PC-9 (cell line): ENCODE data around the gene ZNF488. TPM values are rescaled to one million over a fixed set of nuclear protein-coding genes. Genes with fewer than 3 reads are reported as not detected.

Source experiments
- BruUV-seq: library from RNA; stranded (reverse); fragments of 400-500 nt; replicated peaks from 2 replicates; lab custom pipeline; 2021; lab: Mats Ljungman, UMichigan
- CTCF ChIA-PET: fragments of 300-600 bp; sonication (Branson Sonifier 250); formaldehyde crosslinking; loops from one replicate; lab custom pipeline; 2022; ENCODE audit warnings: antibody characterized with exemption; lab: Charles Lee
- POLR2A ChIA-PET: fragments of 300-600 bp; sonication (Branson Sonifier 250); formaldehyde crosslinking; loops from one replicate; lab custom pipeline; 2022; ENCODE audit warnings: antibody characterized with exemption; ENCODE audit not compliant: unreplicated experiment; lab: Charles Lee
- DNase-seq, 2 experiments: peaks; one replicate each; pipeline versions ENCODE4 v3.0.0 to v3.0.0-alpha.2; 2015 to 2022; ENCODE audit warnings: mixed read lengths in 1 of 2
- H2AFZ ChIP-seq: fragments of 200-600 bp; sonication (generic); 2 replicates; pipeline ENCODE4 v1.8.1; 2017; ENCODE audit warnings: antibody characterized with exemption
- H3F3A ChIP-seq: fragments of 200-600 bp; sonication (generic); 2 replicates; pipeline ENCODE4 v1.8.1; 2017; ENCODE audit warnings: antibody characterized with exemption, mild to moderate bottlenecking, low read depth; ENCODE audit not compliant: insufficient read depth
- H3K27ac ChIP-seq: fragments of 200-600 bp; sonication (generic); 2 replicates; pipeline ENCODE4 v1.6.1; 2016; ENCODE audit warnings: mixed run types
- H3K27me3 ChIP-seq: fragments of 200-600 bp; sonication (generic); 2 replicates; pipeline ENCODE4 v1.6.1; 2016; ENCODE audit warnings: low read depth, mixed run types; ENCODE audit not compliant: insufficient read depth
- H3K36me3 ChIP-seq: fragments of 200-600 bp; sonication (generic); 2 replicates; pipeline ENCODE4 v1.6.1; 2016; ENCODE audit warnings: low read depth, mixed run types
- H3K4me1 ChIP-seq: fragments of 200-600 bp; sonication (generic); replicated peaks from 2 replicates; pipeline ENCODE4 v1.6.1; 2016; ENCODE audit warnings: mixed run types; ENCODE audit not compliant: insufficient read depth
- H3K4me2 ChIP-seq: fragments of 200-600 bp; sonication (generic); 2 replicates; pipeline ENCODE4 v1.6.1; 2017; ENCODE audit warnings: mixed run types
- H3K4me3 ChIP-seq: fragments of 200-600 bp; sonication (generic); 2 replicates; pipeline ENCODE4 v1.6.1; 2016; ENCODE audit warnings: mixed run types
- H3K79me2 ChIP-seq: fragments of 200-600 bp; sonication (generic); 2 replicates; pipeline ENCODE4 v1.6.1; 2017; ENCODE audit warnings: low read depth, mixed run types
- H3K9me2 ChIP-seq: fragments of 200-600 bp; sonication (generic); 2 replicates; pipeline ENCODE4 v1.8.1; 2017; ENCODE audit warnings: mild to moderate bottlenecking; ENCODE audit not compliant: insufficient read depth
- H3K9me3 ChIP-seq: fragments of 200-600 bp; sonication (generic); 2 replicates; pipeline ENCODE4 v1.8.1; 2016; ENCODE audit warnings: low read depth; ENCODE audit not compliant: insufficient read depth
- H4K20me1 ChIP-seq: fragments of 200-600 bp; sonication (generic); 2 replicates; pipeline ENCODE4 v1.8.1; 2017; ENCODE audit not compliant: insufficient read depth
- CTCF ChIP-seq: fragments of 200-600 bp; sonication (generic); conservative IDR thresholded peaks from 2 replicates; pipeline ENCODE4 v1.6.1; 2017; ENCODE audit warnings: mixed run types, antibody characterized with exemption, mild to moderate bottlenecking, moderate library complexity
- EZH2 ChIP-seq: fragments of 200-600 bp; sonication (generic); IDR thresholded peaks from 2 replicates; pipeline ENCODE4 v1.8.0; 2017; ENCODE audit warnings: antibody characterized with exemption, low read depth
- intact Hi-C: fragments of 100-400 bp; cut with micrococcal nuclease; formaldehyde crosslinking; loops from one replicate; pipeline ENCODE4 v1.10.0; 2022; ENCODE audit not compliant: unreplicated experiment
- total RNA-seq: library from RNA; stranded (reverse); gene quantifications from 2 replicates; pipeline ENCODE4 v1.2.3, GENCODE V29; 2021

Gene ZNF488
- total RNA-seq, 1 experiment from 2014 or later = 18.1 TPM

- intact Hi-C loops = no loop called here
Measured at GRCh38 chr10:47370878-47371277, 13.2 kb downstream of the ZNF488 start.

GRCh38 chr10:47370015-47370767 is 13.9 kb downstream of the ZNF488 start:
- Histone ChIP-seq H3K4me2 (no peak overlapping the region), H3K27me3 (no peaks in the 10 kb centered on the region), H3F3A (no peaks in the 10 kb centered on the region), H4K20me1 (no peaks in the 10 kb centered on the region), H2AFZ (no peak overlapping the region), H3K9me2 (no peaks in the 10 kb centered on the region), H3K4me1 (no peaks in the 10 kb centered on the region), H3K79me2 (no peaks in the 10 kb centered on the region), H3K36me3 (no peaks in the 10 kb centered on the region), H3K4me3 (no peak overlapping the region), H3K27ac (no peak overlapping the region), H3K9me3 (no peaks in the 10 kb centered on the region)
- POLR2A ChIA-PET = no interaction called here
- CTCF ChIA-PET = no interaction called here
- no peak for TF ChIP-seq EZH2
- TF ChIP-seq CTCF = no peak
- intact Hi-C loops = no loop called here
- no peak for DNase-seq
- no TSS peak for BruUV-seq

More at GRCh38 chr10:47370878-47371277, 13.2 kb downstream of the ZNF488 start:
- ChIA-PET POLR2A (no interaction called here), CTCF (no interaction called here)
- Histone ChIP-seq H3K9me3 (no peaks in the 10 kb centered on the region), H3K79me2 (no peaks in the 10 kb centered on the region), H2AFZ (no peak overlapping the region), H3K4me3 (no peak overlapping the region), H3K27ac (no peak overlapping the region), H4K20me1 (no peaks in the 10 kb centered on the region), H3K4me2 (no peak overlapping the region), H3K9me2 (no peaks in the 10 kb centered on the region), H3K4me1 (no peaks in the 10 kb centered on the region), H3F3A (no peaks in the 10 kb centered on the region), H3K27me3 (no peaks in the 10 kb centered on the region), H3K36me3 (no peaks in the 10 kb centered on the region)
- no peak for DNase-seq
- no peak for TF ChIP-seq EZH2
- TF ChIP-seq CTCF = no peak
- BruUV-seq = no TSS peak

GRCh38 chr10:47369251-47369894 is 14.7 kb downstream of the ZNF488 start:
- ChIA-PET POLR2A (no interaction called here), CTCF (no interaction called here)
- TF ChIP-seq EZH2 (no peak), CTCF (no peak)
- H3K79me2 ChIP-seq = no peaks in the 10 kb centered on the region
- BruUV-seq = no TSS peak
- H3K4me3 ChIP-seq = no peak overlapping the region
- H3K9me3 ChIP-seq = no peaks in the 10 kb centered on the region
- no peaks in the 10 kb centered on the region for H3K9me2 ChIP-seq
- no peaks in the 10 kb centered on the region for H4K20me1 ChIP-seq
- H3K27ac ChIP-seq = no peak overlapping the region
- H3K27me3 ChIP-seq = no peaks in the 10 kb centered on the region
- H2AFZ ChIP-seq = no peak overlapping the region
- H3K36me3 ChIP-seq = no peaks in the 10 kb centered on the region
- no peak for DNase-seq
- no peak overlapping the region for H3K4me2 ChIP-seq
- intact Hi-C loops = no loop called here
- H3F3A ChIP-seq = no peaks in the 10 kb centered on the region
- H3K4me1 ChIP-seq = peaks cover 8% of the 10 kb centered on the region
